GM23338 (cell line): ENCODE measurements around the gene TIMM50. TPM values are rescaled to one million over a fixed set of nuclear protein-coding genes. Genes with fewer than 3 reads are reported as not detected.

Source experiments
- ATAC-seq: fragments of 200-7000 bp; cut with Tn5 transposase; 3 replicates; pipeline ENCODE4 v1.9.1; 2020
- DNase-seq: peaks from one replicate; pipeline ENCODE4 v3.0.0-alpha.2; 2015; ENCODE audit warnings: low spot score
- H2AFZ ChIP-seq: fragments of 200-600 bp; sonication (generic); 2 replicates; pipeline ENCODE4 v1.8.0; 2016; ENCODE audit warnings: antibody characterized with exemption, mild to moderate bottlenecking, moderate library complexity
- H3F3A ChIP-seq: fragments of 200-600 bp; sonication (generic); replicated peaks from 2 replicates; pipeline ENCODE4 v1.8.0; 2017; ENCODE audit warnings: antibody characterized with exemption, mixed run types, low read depth
- H3K27ac ChIP-seq: fragments of 200-600 bp; sonication (generic); 2 replicates; pipeline ENCODE4 v1.6.1; 2016; ENCODE audit warnings: low read depth
- H3K27me3 ChIP-seq: fragments of 200-600 bp; sonication (generic); 2 replicates; pipeline ENCODE4 v1.8.0; 2016; ENCODE audit warnings: mild to moderate bottlenecking, mixed run types, moderate library complexity; ENCODE audit not compliant: insufficient read depth
- H3K36me3 ChIP-seq: fragments of 200-600 bp; sonication (generic); 2 replicates; pipeline ENCODE4 v1.8.0; 2016; ENCODE audit warnings: mild to moderate bottlenecking; ENCODE audit not compliant: insufficient read depth
- H3K4me1 ChIP-seq: fragments of 200-600 bp; sonication (generic); 2 replicates; pipeline ENCODE4 v1.8.0; 2016; ENCODE audit warnings: mild to moderate bottlenecking, moderate library complexity; ENCODE audit not compliant: insufficient read depth
- H3K4me2 ChIP-seq: fragments of 200-600 bp; sonication (generic); 2 replicates; pipeline ENCODE4 v1.7.1; 2017; ENCODE audit warnings: mixed run types
- H3K4me3 ChIP-seq: fragments of 200-600 bp; sonication (generic); 2 replicates; pipeline ENCODE4 v1.6.1; 2016; ENCODE audit warnings: mixed run types
- H3K79me2 ChIP-seq: fragments of 200-600 bp; sonication (generic); replicated peaks from 2 replicates; pipeline ENCODE4 v1.8.0; 2017; ENCODE audit warnings: mild to moderate bottlenecking; ENCODE audit not compliant: insufficient read depth
- H3K9me2 ChIP-seq: fragments of 200-600 bp; sonication (generic); 2 replicates; pipeline ENCODE4 v1.8.0; 2017; ENCODE audit not compliant: insufficient read depth
- H4K20me1 ChIP-seq: fragments of 200-600 bp; sonication (generic); replicated peaks from 2 replicates; pipeline ENCODE4 v1.8.0; 2017; ENCODE audit warnings: mild to moderate bottlenecking; ENCODE audit not compliant: insufficient read depth
- H3K27ac Mint-ChIP-seq: 2 replicates; pipeline ENCODE4 v1.8.0; 2020; ENCODE audit warnings: inconsistent platforms, mild to moderate bottlenecking, moderate library complexity, mixed read lengths
- H3K27me3 Mint-ChIP-seq: 3 replicates; pipeline ENCODE4 v1.8.0; 2022; ENCODE audit warnings: low read depth, mild to moderate bottlenecking, moderate library complexity, mixed read lengths, inconsistent platforms; ENCODE audit not compliant: insufficient read depth, poor library complexity
- H3K36me3 Mint-ChIP-seq: 3 replicates; pipeline ENCODE4 v1.8.0; 2021; ENCODE audit warnings: low read depth, mild to moderate bottlenecking, inconsistent platforms, moderate library complexity, mixed read lengths
- H3K4me1 Mint-ChIP-seq: 3 replicates; pipeline ENCODE4 v1.8.0; 2020; ENCODE audit warnings: mild to moderate bottlenecking, inconsistent platforms, mixed read lengths
- H3K4me3 Mint-ChIP-seq: 3 replicates; pipeline ENCODE4 v1.8.0; 2021; ENCODE audit warnings: moderate library complexity, mild to moderate bottlenecking, inconsistent platforms, mixed read lengths
- H3K9me3 Mint-ChIP-seq: 3 replicates; pipeline ENCODE4 v1.8.0; 2020; ENCODE audit warnings: moderate library complexity, mild to moderate bottlenecking, inconsistent platforms, mixed read lengths
- CREB1 ChIP-seq: fragments of 250-450 bp; sonication (Bioruptor Pico); IDR thresholded peaks from 2 replicates; pipeline ENCODE4 v1.5.0; 2020; ENCODE audit warnings: low read depth, mild to moderate bottlenecking, moderate library complexity
- EZH2 ChIP-seq: fragments of 200-600 bp; sonication (generic); IDR thresholded peaks from one replicate; pipeline ENCODE4 v1.8.0; 2017; ENCODE audit warnings: antibody characterized with exemption, mild to moderate bottlenecking, low read depth; ENCODE audit not compliant: unreplicated experiment
- EZH2phosphoT487 ChIP-seq: fragments of 200-600 bp; sonication (generic); IDR thresholded peaks from one replicate; pipeline ENCODE4 v1.8.1; 2018; ENCODE audit warnings: antibody characterized with exemption; ENCODE audit not compliant: unreplicated experiment
- JUNB ChIP-seq: IDR thresholded peaks from one replicate; pipeline ENCODE4 v1.6.1; 2016; ENCODE audit warnings: antibody characterized with exemption; ENCODE audit not compliant: unreplicated experiment
- NANOG ChIP-seq: IDR thresholded peaks from 2 replicates; pipeline ENCODE4 v1.6.1; 2016; ENCODE audit warnings: antibody characterized with exemption, borderline replicate concordance
- POLR2AphosphoS5 ChIP-seq: IDR thresholded peaks from 2 replicates; pipeline ENCODE4 v1.6.1; 2016; ENCODE audit warnings: antibody characterized with exemption, low read depth
- STAT1 ChIP-seq: IDR thresholded peaks from one replicate; pipeline ENCODE4 v1.6.1; 2016; ENCODE audit warnings: antibody characterized with exemption; ENCODE audit not compliant: unreplicated experiment
- ZNF114 ChIP-seq: fragments of 250-450 bp; sonication (Bioruptor Pico); IDR thresholded peaks from 2 replicates; pipeline ENCODE4 v1.5.0; 2020; ENCODE audit warnings: mild to moderate bottlenecking, moderate library complexity
- ZNF331 ChIP-seq: fragments of 250-450 bp; sonication (Bioruptor Pico); IDR thresholded peaks from 2 replicates; pipeline ENCODE4 v1.5.0; 2020; ENCODE audit warnings: low read depth, mild to moderate bottlenecking, moderate library complexity
- polyA plus RNA-seq: library from polyadenylated mRNA; unstranded; fragments of >200 nt; fragmentation: Nextera tagmentation; extraction: Ambion mirVana; gene quantifications from 2 replicates; pipeline ENCODE4 v1.2.1, GENCODE V29; 2016
- total RNA-seq: library from RNA; depleted of rRNA; stranded (reverse); fragments of >200 nt; shearing (Covaris generic); gene quantifications from 2 replicates; pipeline ENCODE4 v1.2.3, GENCODE V29; 2014
- TF ChIP-seq, protein P1 (sequence below): IDR thresholded peaks from 2 replicates; pipeline ENCODE4 v1.6.1; 2016; ENCODE audit warnings: antibody characterized with exemption
- TF ChIP-seq, protein P2 (sequence below): IDR thresholded peaks from one replicate; pipeline ENCODE4 v1.6.1; 2018; ENCODE audit warnings: antibody characterized with exemption; ENCODE audit not compliant: unreplicated experiment

The TIMM50 gene
- total and polyA plus RNA-seq, 2 experiments from 2014 or later = 119 to 139 TPM

DNA sequence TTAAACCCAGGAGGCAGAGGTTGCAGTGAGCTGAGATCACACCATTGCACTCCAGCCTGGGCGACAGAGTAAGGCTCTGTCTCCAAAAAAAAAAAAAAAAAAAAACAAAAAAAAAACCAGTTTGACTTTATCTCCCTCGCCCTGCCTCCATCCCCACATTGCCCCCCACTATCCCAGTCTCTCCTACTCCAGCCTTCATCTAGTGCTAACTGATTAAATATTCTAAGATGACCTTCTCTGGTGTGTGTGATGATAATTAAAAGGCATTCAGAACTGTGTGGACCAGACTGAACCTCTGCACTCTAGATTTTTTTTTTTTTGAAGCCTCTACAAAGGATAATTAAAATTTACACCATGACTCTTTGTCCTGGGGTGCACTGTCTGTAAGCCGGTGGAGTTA lies 12.2 kb downstream of the TIMM50 start (continued):
- no peak for TF ChIP-seq CREB1 (CRISPR knock-in tag)
- TF ChIP-seq ZNF331 (CRISPR knock-in tag) = no peak
- no peak for TF ChIP-seq EZH2
- TF ChIP-seq, protein P1, sequence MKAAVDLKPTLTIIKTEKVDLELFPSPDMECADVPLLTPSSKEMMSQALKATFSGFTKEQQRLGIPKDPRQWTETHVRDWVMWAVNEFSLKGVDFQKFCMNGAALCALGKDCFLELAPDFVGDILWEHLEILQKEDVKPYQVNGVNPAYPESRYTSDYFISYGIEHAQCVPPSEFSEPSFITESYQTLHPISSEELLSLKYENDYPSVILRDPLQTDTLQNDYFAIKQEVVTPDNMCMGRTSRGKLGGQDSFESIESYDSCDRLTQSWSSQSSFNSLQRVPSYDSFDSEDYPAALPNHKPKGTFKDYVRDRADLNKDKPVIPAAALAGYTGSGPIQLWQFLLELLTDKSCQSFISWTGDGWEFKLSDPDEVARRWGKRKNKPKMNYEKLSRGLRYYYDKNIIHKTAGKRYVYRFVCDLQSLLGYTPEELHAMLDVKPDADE = no peak
- TF ChIP-seq EZH2phosphoT487 = no peak
- TF ChIP-seq STAT1 = no peak
- no peak for TF ChIP-seq NANOG
- TF ChIP-seq POLR2AphosphoS5 = no peak
- no peak for TF ChIP-seq ZNF114
- TF ChIP-seq, protein P2, sequence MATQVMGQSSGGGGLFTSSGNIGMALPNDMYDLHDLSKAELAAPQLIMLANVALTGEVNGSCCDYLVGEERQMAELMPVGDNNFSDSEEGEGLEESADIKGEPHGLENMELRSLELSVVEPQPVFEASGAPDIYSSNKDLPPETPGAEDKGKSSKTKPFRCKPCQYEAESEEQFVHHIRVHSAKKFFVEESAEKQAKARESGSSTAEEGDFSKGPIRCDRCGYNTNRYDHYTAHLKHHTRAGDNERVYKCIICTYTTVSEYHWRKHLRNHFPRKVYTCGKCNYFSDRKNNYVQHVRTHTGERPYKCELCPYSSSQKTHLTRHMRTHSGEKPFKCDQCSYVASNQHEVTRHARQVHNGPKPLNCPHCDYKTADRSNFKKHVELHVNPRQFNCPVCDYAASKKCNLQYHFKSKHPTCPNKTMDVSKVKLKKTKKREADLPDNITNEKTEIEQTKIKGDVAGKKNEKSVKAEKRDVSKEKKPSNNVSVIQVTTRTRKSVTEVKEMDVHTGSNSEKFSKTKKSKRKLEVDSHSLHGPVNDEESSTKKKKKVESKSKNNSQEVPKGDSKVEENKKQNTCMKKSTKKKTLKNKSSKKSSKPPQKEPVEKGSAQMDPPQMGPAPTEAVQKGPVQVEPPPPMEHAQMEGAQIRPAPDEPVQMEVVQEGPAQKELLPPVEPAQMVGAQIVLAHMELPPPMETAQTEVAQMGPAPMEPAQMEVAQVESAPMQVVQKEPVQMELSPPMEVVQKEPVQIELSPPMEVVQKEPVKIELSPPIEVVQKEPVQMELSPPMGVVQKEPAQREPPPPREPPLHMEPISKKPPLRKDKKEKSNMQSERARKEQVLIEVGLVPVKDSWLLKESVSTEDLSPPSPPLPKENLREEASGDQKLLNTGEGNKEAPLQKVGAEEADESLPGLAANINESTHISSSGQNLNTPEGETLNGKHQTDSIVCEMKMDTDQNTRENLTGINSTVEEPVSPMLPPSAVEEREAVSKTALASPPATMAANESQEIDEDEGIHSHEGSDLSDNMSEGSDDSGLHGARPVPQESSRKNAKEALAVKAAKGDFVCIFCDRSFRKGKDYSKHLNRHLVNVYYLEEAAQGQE = no peak

DNA sequence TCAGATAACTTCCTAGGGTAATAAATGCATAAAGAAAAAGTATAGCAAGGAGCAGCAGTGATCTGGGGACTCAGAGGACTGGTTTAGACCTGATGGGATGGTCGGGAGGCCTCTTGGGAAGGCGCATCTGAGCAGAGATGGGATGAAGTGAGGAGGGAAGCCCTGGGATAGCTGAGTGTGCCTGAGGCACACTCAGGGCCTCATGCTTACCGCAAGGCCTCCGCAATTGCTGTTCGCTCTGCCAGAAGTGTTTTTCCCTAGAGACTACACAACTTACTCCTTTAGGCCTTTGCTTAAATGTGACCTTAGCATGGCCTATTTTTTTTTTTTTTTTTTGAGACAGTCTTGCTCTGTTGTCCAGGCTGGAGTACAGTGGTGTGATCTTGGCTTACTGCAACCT lies 14.0 kb downstream of the TIMM50 start:
- Mint-ChIP-seq H3K4me1 (peaks cover 21% of the 10 kb centered on the region), H3K27ac (no peak overlapping the region), H3K27me3 (peaks cover 34% of the 10 kb centered on the region), H3K36me3 (peaks cover 19% of the 10 kb centered on the region), H3K4me3 (no peak overlapping the region), H3K9me3 (no peaks in the 10 kb centered on the region)
- Histone ChIP-seq H3K36me3 (0 out of 2 replicates have a peak, but pooled peaks cover 15% of the 10 kb centered on the region), H3F3A (peaks cover 14% of the 10 kb centered on the region), H2AFZ (no peak overlapping the region), H3K79me2 (no peaks in the 10 kb centered on the region), H3K9me2 (no peaks in the 10 kb centered on the region), H3K4me3 (no peak overlapping the region), H4K20me1 (no peaks in the 10 kb centered on the region; the same call in 1 of the 2 replicates), H3K27me3 (peaks cover 28% of the 10 kb centered on the region), H3K27ac (no peak overlapping the region), H3K4me2 (no peak overlapping the region), H3K4me1 (peaks cover 20% of the 10 kb centered on the region)
- DNase-seq (no peak), ATAC-seq (no peak)
- TF ChIP-seq, protein P2 = no peak
- TF ChIP-seq JUNB = no peak
- TF ChIP-seq POLR2AphosphoS5 = no peak
- no peak for TF ChIP-seq NANOG
- no peak for TF ChIP-seq EZH2phosphoT487
